GM23248 (cell line): ENCODE results near the gene NSF.
"Not testable (repeated sequence)": the region's sequence is repeated elsewhere in the genome, so short reads cannot be mapped to it uniquely, and the experiment has no call there.

Source experiments
- EZH2 ChIP-seq: fragments of 200-600 bp; sonication (generic); IDR thresholded peaks from 2 replicates; pipeline ENCODE4 v1.6.1; 2018; ENCODE audit warnings: antibody characterized with exemption, mild to moderate bottlenecking; ENCODE audit not compliant: insufficient read depth, poor library complexity, severe bottlenecking
- EZH2phosphoT487 ChIP-seq: fragments of 200-600 bp; sonication (generic); IDR thresholded peaks from 2 replicates; pipeline ENCODE4 v1.6.1; 2018; ENCODE audit warnings: antibody characterized with exemption, moderate library complexity, mild to moderate bottlenecking, low read depth; ENCODE audit not compliant: insufficient read depth

DNA sequence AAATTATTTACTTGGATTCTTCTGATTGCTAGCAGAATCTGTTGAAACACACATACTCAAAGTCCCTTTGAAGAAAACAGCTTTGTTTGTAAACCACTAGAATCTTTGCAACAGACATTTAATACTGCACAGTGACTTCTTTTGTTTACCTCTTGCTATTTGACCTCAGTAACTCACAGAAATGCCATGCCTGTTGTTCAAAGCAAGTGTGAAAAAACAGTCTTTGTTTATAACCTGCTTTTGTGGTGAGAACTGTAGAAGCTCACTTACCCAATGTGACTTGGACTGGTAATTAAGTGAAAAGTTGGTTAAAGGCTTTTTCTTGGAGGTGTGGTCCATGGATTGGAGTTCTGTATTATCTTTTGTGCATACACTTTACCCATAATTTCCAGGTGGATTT lies 44.4 kb downstream of the NSF start:
- not testable (repeated sequence) for TF ChIP-seq EZH2, EZH2phosphoT487
